GM06990 (cell line): ENCODE measurements around the gene KLHDC3.
A peak's percentile ranks its signal among the peaks of the same experiment; 100 is the strongest.

ENCODE experiments used
- DNase-seq: peaks from one replicate; pipeline ENCODE4 v3.0.0-alpha.2; 2011; ENCODE audit not compliant: insufficient read length; ENCODE audit errors: extremely low read depth
- H3K27me3 ChIP-seq: replicated peaks from 2 replicates; pipeline ENCODE4 v1.6.0; 2011; ENCODE audit warnings: low read length; ENCODE audit not compliant: control insufficient read depth, insufficient read depth
- H3K36me3 ChIP-seq: 2 replicates; pipeline ENCODE4 v1.5.1; 2011; ENCODE audit warnings: low read length; ENCODE audit not compliant: control insufficient read depth, insufficient read depth
- H3K4me3 ChIP-seq: replicated peaks from 2 replicates; pipeline ENCODE4 v1.5.1; 2011; ENCODE audit warnings: low read depth, mild to moderate bottlenecking, control low read depth, low read length
- TF ChIP-seq, protein P1 (sequence below): IDR thresholded peaks from 2 replicates; pipeline ENCODE4 v1.5.1; 2011; ENCODE audit warnings: low read length, control low read depth, mild to moderate bottlenecking, inconsistent platforms; ENCODE audit not compliant: insufficient read depth, poor library complexity, severe bottlenecking

KLHDC3 gene

DNA sequence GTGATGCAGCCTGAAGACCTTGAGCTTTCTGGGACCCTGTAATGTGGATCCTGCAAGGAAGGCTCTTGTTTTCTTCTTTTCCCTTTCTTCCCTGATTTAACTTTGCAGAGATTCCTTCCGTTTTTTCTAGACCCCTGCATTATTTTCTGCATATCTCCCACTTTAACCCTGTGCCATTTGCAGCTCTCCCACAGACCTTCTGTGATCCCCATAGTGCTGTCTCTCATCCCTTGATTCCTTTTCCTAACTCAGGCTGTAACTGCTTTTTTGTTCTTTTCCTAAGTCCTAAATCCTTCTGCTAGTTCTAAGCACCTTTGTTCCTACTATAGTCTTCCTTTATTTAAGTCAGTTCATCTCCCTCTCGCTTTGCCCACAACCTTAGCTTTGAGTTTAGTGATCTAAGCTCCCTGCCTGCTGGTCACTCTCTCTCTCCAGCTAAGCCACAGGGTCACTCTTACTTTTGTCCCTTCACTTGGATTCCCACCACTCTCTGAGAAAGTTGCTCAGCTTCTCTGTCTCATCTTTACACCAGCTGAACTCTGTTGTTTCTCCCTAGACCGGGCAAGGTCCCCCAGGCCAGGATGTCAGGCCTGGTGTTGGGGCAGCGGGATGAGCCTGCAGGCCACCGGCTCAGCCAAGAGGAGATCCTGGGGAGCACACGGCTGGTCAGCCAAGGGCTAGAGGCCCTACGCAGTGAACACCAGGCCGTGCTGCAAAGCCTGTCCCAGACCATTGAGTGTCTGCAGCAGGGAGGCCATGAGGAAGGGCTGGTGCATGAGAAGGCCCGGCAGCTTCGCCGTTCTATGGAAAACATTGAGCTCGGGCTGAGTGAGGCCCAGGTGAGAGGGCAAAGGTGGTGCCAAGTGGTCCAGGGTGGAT is 46.9 kb downstream of the KLHDC3 start:
- no peak for DNase-seq
- no peak overlapping the region for H3K4me3 ChIP-seq
- TF ChIP-seq, protein P1, sequence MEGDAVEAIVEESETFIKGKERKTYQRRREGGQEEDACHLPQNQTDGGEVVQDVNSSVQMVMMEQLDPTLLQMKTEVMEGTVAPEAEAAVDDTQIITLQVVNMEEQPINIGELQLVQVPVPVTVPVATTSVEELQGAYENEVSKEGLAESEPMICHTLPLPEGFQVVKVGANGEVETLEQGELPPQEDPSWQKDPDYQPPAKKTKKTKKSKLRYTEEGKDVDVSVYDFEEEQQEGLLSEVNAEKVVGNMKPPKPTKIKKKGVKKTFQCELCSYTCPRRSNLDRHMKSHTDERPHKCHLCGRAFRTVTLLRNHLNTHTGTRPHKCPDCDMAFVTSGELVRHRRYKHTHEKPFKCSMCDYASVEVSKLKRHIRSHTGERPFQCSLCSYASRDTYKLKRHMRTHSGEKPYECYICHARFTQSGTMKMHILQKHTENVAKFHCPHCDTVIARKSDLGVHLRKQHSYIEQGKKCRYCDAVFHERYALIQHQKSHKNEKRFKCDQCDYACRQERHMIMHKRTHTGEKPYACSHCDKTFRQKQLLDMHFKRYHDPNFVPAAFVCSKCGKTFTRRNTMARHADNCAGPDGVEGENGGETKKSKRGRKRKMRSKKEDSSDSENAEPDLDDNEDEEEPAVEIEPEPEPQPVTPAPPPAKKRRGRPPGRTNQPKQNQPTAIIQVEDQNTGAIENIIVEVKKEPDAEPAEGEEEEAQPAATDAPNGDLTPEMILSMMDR: no peak
- H3K36me3 ChIP-seq: peaks cover 5% of the 10 kb centered on the region
- H3K27me3 ChIP-seq: no peaks in the 10 kb centered on the region

GRCh38 chr6:43061861-43062260 is 47.8 kb downstream of the KLHDC3 start:
- TF ChIP-seq, protein P1: no peak
- no peak overlapping the region for H3K4me3 ChIP-seq
- no peak for DNase-seq
- no peaks in the 10 kb centered on the region for H3K27me3 ChIP-seq
- H3K36me3 ChIP-seq: peaks cover 4% of the 10 kb centered on the region

GRCh38 chr6:43062818-43063217 is 48.8 kb downstream of the KLHDC3 start:
- no peaks in the 10 kb centered on the region for H3K27me3 ChIP-seq
- TF ChIP-seq, protein P1: no peak
- no peak for DNase-seq
- H3K36me3 ChIP-seq: peaks cover 4% of the 10 kb centered on the region
- H3K4me3 ChIP-seq: no peak overlapping the region

- TF ChIP-seq, protein P1: peak; percentile 68
- H3K27me3 ChIP-seq: no peaks in the 10 kb centered on the region
- H3K36me3 ChIP-seq: peaks cover 2% of the 10 kb centered on the region
- no peak overlapping the region for H3K4me3 ChIP-seq
- DNase-seq: no peak
These were observed 56.1 kb downstream of the KLHDC3 start for GRCh38 chr6:43070028-43070632.
